GM20431 (cell line): ENCODE measurements around the gene NTM.
"Not testable (repeated sequence)": the region's sequence is repeated elsewhere in the genome, so short reads cannot be mapped to it uniquely, and the experiment has no call there.

ENCODE experiments used
- in situ Hi-C: fragments of 300-500 bp; cut with MseI, MboI; formaldehyde crosslinking; loops from one replicate; pipeline ENCODE4 v1.15.0; 2020; ENCODE audit warnings: low sequenced_read_pairs; ENCODE audit not compliant: unreplicated experiment

The NTM gene

GRCh38 chr11:131911388-131912032, 541.1 kb downstream of the NTM start:
- in situ Hi-C loops = not testable (repeated sequence)

GRCh38 chr11:131912134-131912533, 541.7 kb downstream of the NTM start:
- in situ Hi-C loops = no loop called here

GRCh38 chr11:131913267-131913666, 542.9 kb downstream of the NTM start:
- in situ Hi-C loops = no loop called here

- in situ Hi-C loops = no loop called here
Measured at GRCh38 chr11:131914361-131914774, 544.0 kb downstream of the NTM start.

- in situ Hi-C loops = no loop called here
Measured at GRCh38 chr11:131916638-131917037, 546.2 kb downstream of the NTM start.

- in situ Hi-C loops = no loop called here
Measured at GRCh38 chr11:131917634-131918384, 547.4 kb downstream of the NTM start.

GRCh38 chr11:131918663-131919062, 548.2 kb downstream of the NTM start:
- in situ Hi-C loops = no loop called here

- in situ Hi-C loops = no loop called here
Measured at GRCh38 chr11:131922220-131922619, 551.8 kb downstream of the NTM start.

- in situ Hi-C loops = no loop called here
Measured at GRCh38 chr11:131923309-131923708, 552.9 kb downstream of the NTM start.

GRCh38 chr11:131924001-131924400, 553.6 kb downstream of the NTM start:
- in situ Hi-C loops = no loop called here

GRCh38 chr11:131924457-131925201, 554.2 kb downstream of the NTM start:
- in situ Hi-C loops = no loop called here

- in situ Hi-C loops = no loop called here
Measured at GRCh38 chr11:131925829-131926228, 555.4 kb downstream of the NTM start.

GRCh38 chr11:131928992-131929391, 558.6 kb downstream of the NTM start:
- in situ Hi-C loops = no loop called here

- in situ Hi-C loops = no loop called here
Measured at GRCh38 chr11:131932584-131933325, 562.3 kb downstream of the NTM start.

GRCh38 chr11:131934006-131934405, 563.6 kb downstream of the NTM start:
- in situ Hi-C loops = no loop called here

- in situ Hi-C loops = no loop called here
Measured at GRCh38 chr11:131938351-131938751, 567.9 kb downstream of the NTM start.

- in situ Hi-C loops = no loop called here
Measured at GRCh38 chr11:131940126-131940525, 569.7 kb downstream of the NTM start.

GRCh38 chr11:131942878-131943277, 572.5 kb downstream of the NTM start:
- in situ Hi-C loops = no loop called here

- in situ Hi-C loops = no loop called here
Measured at GRCh38 chr11:131943295-131943694, 572.9 kb downstream of the NTM start.

GRCh38 chr11:131944736-131945135, 574.3 kb downstream of the NTM start:
- in situ Hi-C loops = no loop called here
